ENCODE results near the gene PARVG. TPM values are rescaled to one million over a fixed set of nuclear protein-coding genes. Genes with fewer than 3 reads are reported as not detected.

PARVG gene
- total and polyA plus RNA-seq, 2 donors (not counting 3 experiments of a cell fraction or from before 2014, with no cell fraction given), result 0.82 TPM; not detected in 1

DNA sequence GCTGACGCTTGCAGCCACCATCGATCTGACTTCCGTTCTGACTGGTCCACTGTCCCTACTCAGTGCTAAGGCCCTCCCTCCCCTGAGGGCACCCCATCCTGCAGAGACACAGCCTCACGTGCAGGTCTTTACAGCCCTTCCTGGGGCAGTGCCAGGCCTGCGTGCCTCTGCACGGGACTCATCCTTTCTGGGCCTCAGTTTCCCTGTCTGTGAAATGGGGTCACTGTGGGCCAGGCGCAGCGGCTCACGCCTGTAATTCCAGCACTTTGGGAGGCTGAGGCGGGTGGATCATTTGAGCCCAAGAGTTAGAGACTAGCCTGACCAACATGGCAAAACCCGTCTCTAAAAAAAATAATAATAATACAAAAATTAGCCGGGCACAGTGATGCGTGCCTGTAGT, 17.8 kb upstream of the PARVG start:
- Histone ChIP-seq H3K79me2 (ENCODE audit: control insufficient read depth, insufficient read depth, low read length) (no peaks in the 10 kb centered on the region), H3K9me3 (replicated peaks; ENCODE audit: control insufficient read depth, insufficient read depth, low read length) (no peaks in the 10 kb centered on the region), H4K20me1 (replicated peaks; ENCODE audit: control insufficient read depth, extremely low read depth, insufficient read depth, low read length) (no peaks in the 10 kb centered on the region), H3K9ac (replicated peaks; ENCODE audit: extremely low read depth, insufficient read depth, low read length) (no peak overlapping the region), H3K4me3 (replicated peaks in 1 of 3; ENCODE audit: insufficient read depth in 1 of 3, low read depth in 1 of 3, low read length in 3 of 3) (no peak overlapping the region), H3K27ac (ENCODE audit: insufficient read depth, low read depth, low read length) (no peak overlapping the region), H3K27me3 (ENCODE audit: control insufficient read depth in 2 of 2, insufficient read depth in 2 of 2, low read length in 2 of 2) (no peaks in the 10 kb centered on the region), H3K4me1 (ENCODE audit: control insufficient read depth, extremely low read depth, insufficient read depth, low read length) (no peaks in the 10 kb centered on the region), H3K9me1 (replicated peaks; ENCODE audit: control insufficient read depth, extremely low read depth, insufficient read depth, low read length) (no peaks in the 10 kb centered on the region), H3K4me2 (ENCODE audit: insufficient read depth, low read length) (no peak overlapping the region), H3K36me3 (ENCODE audit: control insufficient read depth in 2 of 2, extremely low read depth in 1 of 2, insufficient read depth in 2 of 2, low read length in 2 of 2) (peaks cover 5 to 26% of the 10 kb centered on the region in 2 experiments), H2AFZ (ENCODE audit: low read depth, low read length) (no peak overlapping the region)
- BruUV-seq (replicated peaks), result no TSS peak
- no peak for DNase-seq (ENCODE audit: low read depth, low spot score)
- POLR2A ChIA-PET, result no interaction called here
- CTCF ChIA-PET, result no interaction called here
- intact Hi-C loops (cut with micrococcal nuclease), result no loop called here
- no peak for FAIRE-seq
- no peak for TF ChIP-seq POLR2A (IDR thresholded peaks at IDR 0.05; ENCODE audit: low read depth, low read length)
- TF ChIP-seq, protein P1, sequence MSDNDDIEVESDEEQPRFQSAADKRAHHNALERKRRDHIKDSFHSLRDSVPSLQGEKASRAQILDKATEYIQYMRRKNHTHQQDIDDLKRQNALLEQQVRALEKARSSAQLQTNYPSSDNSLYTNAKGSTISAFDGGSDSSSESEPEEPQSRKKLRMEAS (IDR thresholded peaks at IDR 0.05; ENCODE audit: insufficient read depth, insufficient read length), result no peak
- no peak for TF ChIP-seq GATA2 (IDR thresholded peaks at IDR 0.05; ENCODE audit: insufficient read depth, insufficient read length, low read depth, low read length)
- TF ChIP-seq FOS (IDR thresholded peaks at IDR 0.05; ENCODE audit: borderline replicate concordance, insufficient read depth, low read length), result no peak
- TF ChIP-seq POLR2AphosphoS5 (IDR thresholded peaks at IDR 0.05; ENCODE audit: insufficient read depth, low read depth, low read length), result no peak
- no peak for TF ChIP-seq EZH2 (IDR thresholded peaks at IDR 0.05; ENCODE audit: borderline replicate concordance, low read depth, low read length, severe bottlenecking)
- no peak for TF ChIP-seq JUN (IDR thresholded peaks at IDR 0.05; ENCODE audit: borderline replicate concordance, insufficient read depth, insufficient read length, low read depth)
- no peak for TF ChIP-seq MYC (IDR thresholded peaks at IDR 0.05; ENCODE audit: low read depth, low read length)
- dilution Hi-C loops (cut with MboI; ENCODE audit: extremely low pct_ligation_motif_present, low sequenced_read_pairs), result no loop called here

GRCh38 chr22:44163536-44163935, 17.2 kb upstream of the PARVG start:
- Histone ChIP-seq H3K36me3 (ENCODE audit: control insufficient read depth in 2 of 2, extremely low read depth in 1 of 2, insufficient read depth in 2 of 2, low read length in 2 of 2) (peaks cover 2 to 31% of the 10 kb centered on the region in 2 experiments), H3K27me3 (ENCODE audit: control insufficient read depth in 2 of 2, insufficient read depth in 2 of 2, low read length in 2 of 2) (no peaks in the 10 kb centered on the region), H2AFZ (ENCODE audit: low read depth, low read length) (no peak overlapping the region), H3K4me3 (replicated peaks in 1 of 3; ENCODE audit: insufficient read depth in 1 of 3, low read depth in 1 of 3, low read length in 3 of 3) (no peak overlapping the region), H3K9me1 (replicated peaks; ENCODE audit: control insufficient read depth, extremely low read depth, insufficient read depth, low read length) (no peaks in the 10 kb centered on the region), H3K4me1 (ENCODE audit: control insufficient read depth, extremely low read depth, insufficient read depth, low read length) (no peaks in the 10 kb centered on the region), H3K4me2 (ENCODE audit: insufficient read depth, low read length) (no peak overlapping the region), H3K27ac (ENCODE audit: insufficient read depth, low read depth, low read length) (no peak overlapping the region), H4K20me1 (replicated peaks; ENCODE audit: control insufficient read depth, extremely low read depth, insufficient read depth, low read length) (no peaks in the 10 kb centered on the region), H3K79me2 (ENCODE audit: control insufficient read depth, insufficient read depth, low read length) (no peaks in the 10 kb centered on the region), H3K9ac (replicated peaks; ENCODE audit: extremely low read depth, insufficient read depth, low read length) (no peak overlapping the region), H3K9me3 (replicated peaks; ENCODE audit: control insufficient read depth, insufficient read depth, low read length) (no peaks in the 10 kb centered on the region)
- DNase-seq (ENCODE audit: low read depth, low spot score) (no peak), FAIRE-seq (no peak)
- CTCF ChIA-PET, result no interaction called here
- TF ChIP-seq FOS (IDR thresholded peaks at IDR 0.05; ENCODE audit: borderline replicate concordance, insufficient read depth, low read length), result no peak
- TF ChIP-seq EZH2 (IDR thresholded peaks at IDR 0.05; ENCODE audit: borderline replicate concordance, low read depth, low read length, severe bottlenecking), result no peak
- TF ChIP-seq GATA2 (IDR thresholded peaks at IDR 0.05; ENCODE audit: insufficient read depth, insufficient read length, low read depth, low read length), result no peak
- TF ChIP-seq, protein P2, sequence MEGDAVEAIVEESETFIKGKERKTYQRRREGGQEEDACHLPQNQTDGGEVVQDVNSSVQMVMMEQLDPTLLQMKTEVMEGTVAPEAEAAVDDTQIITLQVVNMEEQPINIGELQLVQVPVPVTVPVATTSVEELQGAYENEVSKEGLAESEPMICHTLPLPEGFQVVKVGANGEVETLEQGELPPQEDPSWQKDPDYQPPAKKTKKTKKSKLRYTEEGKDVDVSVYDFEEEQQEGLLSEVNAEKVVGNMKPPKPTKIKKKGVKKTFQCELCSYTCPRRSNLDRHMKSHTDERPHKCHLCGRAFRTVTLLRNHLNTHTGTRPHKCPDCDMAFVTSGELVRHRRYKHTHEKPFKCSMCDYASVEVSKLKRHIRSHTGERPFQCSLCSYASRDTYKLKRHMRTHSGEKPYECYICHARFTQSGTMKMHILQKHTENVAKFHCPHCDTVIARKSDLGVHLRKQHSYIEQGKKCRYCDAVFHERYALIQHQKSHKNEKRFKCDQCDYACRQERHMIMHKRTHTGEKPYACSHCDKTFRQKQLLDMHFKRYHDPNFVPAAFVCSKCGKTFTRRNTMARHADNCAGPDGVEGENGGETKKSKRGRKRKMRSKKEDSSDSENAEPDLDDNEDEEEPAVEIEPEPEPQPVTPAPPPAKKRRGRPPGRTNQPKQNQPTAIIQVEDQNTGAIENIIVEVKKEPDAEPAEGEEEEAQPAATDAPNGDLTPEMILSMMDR (IDR thresholded peaks at IDR 0.05; ENCODE audit: extremely low read depth in 1 of 2, insufficient read depth in 1 of 2, low read depth in 1 of 2, low read length in 2 of 2), result no peak
- intact Hi-C loops (cut with micrococcal nuclease), result no loop called here
- POLR2A ChIA-PET, result no interaction called here
- no TSS peak for BruUV-seq (replicated peaks)
- dilution Hi-C loops (cut with MboI; ENCODE audit: extremely low pct_ligation_motif_present, low sequenced_read_pairs), result no loop called here

Data from endothelial cell of umbilical vein (primary cell).